Mononuclear cell (primary cell): ENCODE results near the gene NOL4L. TPM values are rescaled to one million over a fixed set of nuclear protein-coding genes. Genes with fewer than 3 reads are reported as not detected.
"Not testable (repeated sequence)": the region's sequence is repeated elsewhere in the genome, so short reads cannot be mapped to it uniquely, and the experiment has no call there.

Experiments used
- H3K27me3 ChIP-seq: 2 replicates; pipeline ENCODE4 v1.6.0; 2011; ENCODE audit warnings: low read length, control low read depth; ENCODE audit not compliant: insufficient read depth
- H3K4me1 ChIP-seq: 2 replicates; pipeline ENCODE4 v1.5.1; 2011; ENCODE audit warnings: mild to moderate bottlenecking, low read length, control low read depth; ENCODE audit not compliant: insufficient read depth
- H3K4me3 ChIP-seq: 2 replicates; pipeline ENCODE4 v1.5.1; 2011; ENCODE audit warnings: mild to moderate bottlenecking, low read length, moderate library complexity
- H3K9me3 ChIP-seq: 2 replicates; pipeline ENCODE4 v1.5.1; 2011; ENCODE audit warnings: low read depth, mild to moderate bottlenecking, control low read depth, low read length
- total RNA-seq: library from RNA; depleted of rRNA; stranded (reverse); fragments of >200 nt; gene quantifications from one replicate; pipeline ENCODE4 v1.2.3, GENCODE V29; 2012

The NOL4L gene
- total RNA-seq, 1 donor = 26.2 TPM

DNA sequence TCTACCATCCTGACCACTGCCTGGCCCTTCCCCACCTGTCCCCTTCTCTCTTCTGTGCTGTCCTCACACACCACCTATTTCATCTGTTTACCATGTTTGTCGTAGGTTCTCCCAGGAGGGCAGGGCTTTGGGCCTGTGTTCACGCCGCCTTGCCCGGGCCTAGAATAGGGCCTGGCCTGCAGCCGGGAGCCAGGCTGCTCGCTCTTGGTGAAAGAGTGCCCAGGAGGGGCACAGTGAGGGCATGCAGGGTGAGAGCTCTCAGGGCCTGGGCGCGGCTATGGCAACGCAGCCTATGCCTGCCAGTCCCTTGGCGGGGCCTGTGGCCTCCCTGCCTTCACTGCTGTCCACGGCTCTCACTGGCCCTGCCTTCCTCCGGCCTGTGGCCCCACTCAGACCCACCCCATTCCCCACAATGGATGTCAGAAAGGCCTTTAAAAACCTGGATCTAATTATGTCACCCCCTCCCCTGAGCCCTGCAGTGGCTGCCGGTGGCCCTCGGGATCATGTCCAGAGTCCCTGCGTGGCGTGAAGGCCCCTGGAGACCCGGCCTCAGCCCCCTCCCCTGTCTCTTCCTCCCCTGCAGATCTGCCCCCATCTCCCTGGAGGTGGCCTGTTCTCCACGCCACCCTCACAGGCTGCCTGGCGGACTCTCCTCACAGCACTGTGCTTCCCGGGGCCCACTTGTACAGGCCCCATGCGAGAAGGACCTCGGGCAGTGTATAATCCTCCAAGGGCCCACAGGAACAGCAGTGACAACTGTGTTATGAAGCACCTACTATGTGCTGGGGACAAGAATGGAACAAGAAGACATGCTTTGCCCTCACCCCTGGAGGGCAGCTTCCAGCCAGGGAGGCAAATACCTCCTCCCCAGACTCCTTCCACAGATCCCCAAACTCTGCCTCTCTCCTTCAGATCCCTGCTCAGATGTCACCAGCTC, 22.9 kb upstream of the NOL4L start:
- Histone ChIP-seq H3K4me1 (peaks cover 29% of the 10 kb centered on the region), H3K4me3 (no peak overlapping the region), H3K9me3 (no peaks in the 10 kb centered on the region), H3K27me3 (no peaks in the 10 kb centered on the region)

GRCh38 chr20:32607324-32607723, 22.2 kb upstream of the NOL4L start:
- Histone ChIP-seq H3K4me3 (no peak overlapping the region), H3K4me1 (peaks cover 35% of the 10 kb centered on the region), H3K27me3 (no peaks in the 10 kb centered on the region), H3K9me3 (no peaks in the 10 kb centered on the region)

DNA sequence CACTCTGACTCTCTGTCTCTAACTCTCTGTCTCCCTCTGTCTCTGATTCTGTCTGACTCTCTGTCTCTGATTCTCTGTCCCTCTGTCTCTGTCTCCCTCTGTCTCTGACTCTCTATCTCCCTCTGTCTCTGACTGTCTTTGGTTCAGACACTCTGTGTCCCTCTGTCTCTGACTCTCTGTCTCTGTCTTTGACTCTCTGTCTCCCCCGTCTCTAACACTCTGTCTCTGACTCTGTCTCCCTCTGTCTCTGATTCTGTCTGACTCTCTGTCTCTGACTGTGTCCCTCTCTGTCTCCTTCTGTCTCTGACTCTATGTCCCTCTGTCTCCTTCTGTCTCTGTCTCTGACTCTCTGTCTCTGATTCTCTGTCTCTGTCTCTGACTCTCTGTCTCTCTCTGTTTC, 21.7 kb upstream of the NOL4L start:
- no peak overlapping the region for H3K4me3 ChIP-seq
- peaks cover 40% of the 10 kb centered on the region for H3K4me1 ChIP-seq
- no peaks in the 10 kb centered on the region for H3K9me3 ChIP-seq
- H3K27me3 ChIP-seq = no peaks in the 10 kb centered on the region

DNA sequence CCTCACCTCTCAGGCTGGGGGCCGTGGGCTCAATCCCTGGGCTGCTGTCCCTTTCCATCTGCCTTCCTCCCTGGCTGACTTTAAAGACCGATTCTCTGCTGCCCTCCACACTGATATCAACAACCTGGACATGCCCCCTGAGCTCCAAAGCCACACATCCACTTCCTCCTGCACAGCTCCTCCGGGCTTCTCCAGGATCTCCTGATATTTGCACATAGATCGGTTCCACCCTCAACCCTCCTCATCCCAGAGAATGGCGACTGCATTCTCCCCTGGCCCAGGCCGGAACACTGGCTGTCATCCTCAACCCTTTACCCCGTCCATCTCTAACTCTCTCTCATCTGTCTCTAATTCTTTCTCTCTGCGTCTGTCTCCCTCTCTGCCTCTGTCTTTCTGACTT, 21.0 kb upstream of the NOL4L start:
- no peak overlapping the region for H3K4me3 ChIP-seq
- H3K27me3 ChIP-seq = no peaks in the 10 kb centered on the region

GRCh38 chr20:32605167-32605656, 20.1 kb upstream of the NOL4L start:
- H3K4me1 ChIP-seq = peaks cover 35% of the 10 kb centered on the region
- H3K4me3 ChIP-seq = no peak overlapping the region
- H3K9me3 ChIP-seq = no peaks in the 10 kb centered on the region
- H3K27me3 ChIP-seq = no peaks in the 10 kb centered on the region

More for the DNA sequence above, 21.0 kb upstream of the NOL4L start:
- Histone ChIP-seq H3K4me1 (peaks cover 38% of the 10 kb centered on the region), H3K9me3 (no peaks in the 10 kb centered on the region)

DNA sequence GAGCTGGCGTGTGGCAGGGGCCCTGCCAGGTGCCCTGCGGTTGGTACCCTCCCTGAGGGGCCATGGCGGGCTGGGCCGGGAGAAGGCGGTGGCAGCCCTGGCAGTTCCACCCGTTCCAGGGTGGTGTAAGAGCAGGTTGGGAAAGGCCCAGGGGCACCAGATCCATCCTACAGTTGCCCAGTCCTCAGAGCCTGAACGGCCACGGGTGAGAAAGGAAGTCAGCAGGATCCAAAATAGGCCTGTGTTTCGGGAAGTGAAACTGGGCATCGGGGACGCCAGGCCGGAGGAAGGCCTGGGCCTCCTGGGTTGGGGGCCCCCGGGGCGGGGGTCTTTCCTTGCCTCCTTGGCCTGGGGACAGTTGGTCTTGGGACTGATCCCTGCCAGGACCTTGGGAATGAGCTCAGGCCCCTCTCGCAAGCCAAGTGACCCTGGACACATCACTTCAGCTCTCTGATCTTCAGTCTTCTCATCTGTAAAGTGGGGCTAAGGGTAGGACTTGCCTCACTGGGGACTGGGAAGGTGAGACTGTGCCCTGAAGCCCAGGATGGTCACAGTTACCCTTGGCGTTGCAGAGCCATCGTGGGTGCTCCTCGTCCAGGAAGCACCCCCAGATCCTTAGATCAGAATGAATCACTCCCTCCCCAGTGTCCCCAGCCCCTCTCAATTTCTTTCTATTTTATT, 18.1 kb upstream of the NOL4L start:
- peaks cover 35% of the 10 kb centered on the region for H3K4me1 ChIP-seq
- no peak overlapping the region for H3K4me3 ChIP-seq
- H3K9me3 ChIP-seq = no peaks in the 10 kb centered on the region
- no peaks in the 10 kb centered on the region for H3K27me3 ChIP-seq

- Histone ChIP-seq H3K4me1 (peaks cover 35% of the 10 kb centered on the region), H3K9me3 (no peaks in the 10 kb centered on the region), H3K27me3 (no peaks in the 10 kb centered on the region), H3K4me3 (no peak overlapping the region)
Measured at GRCh38 chr20:32602273-32602672, 17.1 kb upstream of the NOL4L start.

- Histone ChIP-seq H3K27me3 (no peaks in the 10 kb centered on the region), H3K4me1 (peaks cover 32% of the 10 kb centered on the region), H3K4me3 (no peak overlapping the region), H3K9me3 (no peaks in the 10 kb centered on the region)
Measured at GRCh38 chr20:32600681-32601237, 15.6 kb upstream of the NOL4L start.

- no peaks in the 10 kb centered on the region for H3K27me3 ChIP-seq
- peaks cover 23% of the 10 kb centered on the region for H3K4me1 ChIP-seq
- H3K9me3 ChIP-seq = no peaks in the 10 kb centered on the region
- no peak overlapping the region for H3K4me3 ChIP-seq
Measured at GRCh38 chr20:32599783-32600340, 14.7 kb upstream of the NOL4L start.

- H3K9me3 ChIP-seq = no peaks in the 10 kb centered on the region
- H3K4me3 ChIP-seq = no peak overlapping the region
- H3K27me3 ChIP-seq = no peaks in the 10 kb centered on the region
- peaks cover 16% of the 10 kb centered on the region for H3K4me1 ChIP-seq
Measured at GRCh38 chr20:32598606-32599005, 13.5 kb upstream of the NOL4L start.

DNA sequence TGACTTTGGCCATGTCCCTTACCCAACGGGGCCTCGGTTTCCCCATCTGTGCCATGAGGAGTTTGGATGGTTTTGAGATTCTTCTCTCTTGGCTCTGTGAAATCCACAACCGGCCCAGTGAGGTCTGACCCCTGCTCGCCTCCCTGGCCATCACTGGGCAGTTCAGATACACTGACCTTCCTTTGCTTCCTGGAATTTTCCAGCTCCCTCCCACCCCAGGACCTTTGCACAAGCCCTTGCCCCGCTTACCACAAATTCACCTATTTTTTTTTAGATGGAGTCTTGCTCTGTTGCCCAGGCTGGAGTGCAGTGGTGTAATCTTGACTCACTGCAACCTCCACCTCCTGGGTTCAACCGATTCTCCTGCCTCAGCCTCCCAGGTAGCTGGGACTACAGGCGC, 12.6 kb upstream of the NOL4L start:
- Histone ChIP-seq H3K27me3 (no peaks in the 10 kb centered on the region), H3K9me3 (no peaks in the 10 kb centered on the region), H3K4me3 (no peak overlapping the region), H3K4me1 (peaks cover 8% of the 10 kb centered on the region)

GRCh38 chr20:32596681-32597252, 11.6 kb upstream of the NOL4L start:
- H3K9me3 ChIP-seq = no peaks in the 10 kb centered on the region
- H3K4me3 ChIP-seq = no peak overlapping the region
- no peaks in the 10 kb centered on the region for H3K27me3 ChIP-seq

DNA sequence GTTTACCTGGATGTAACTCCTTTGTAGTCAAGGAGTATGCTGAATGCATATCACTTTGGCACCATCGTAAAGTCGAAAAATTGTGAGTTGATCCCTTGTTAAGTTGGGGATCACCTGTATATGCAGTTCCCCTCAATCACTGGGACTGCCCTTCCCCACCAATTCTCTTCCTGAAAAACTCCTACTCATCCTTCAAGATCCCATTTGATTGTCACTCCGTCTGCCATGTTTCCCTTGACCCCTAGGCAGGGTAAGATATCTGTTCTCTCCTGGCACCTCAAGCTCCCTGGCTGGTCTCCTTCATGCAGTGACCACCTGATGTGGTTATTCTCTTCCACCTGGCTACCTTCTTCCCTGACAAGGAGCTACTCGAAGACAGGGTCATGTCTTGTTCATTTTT, 10.0 kb upstream of the NOL4L start:
- H3K9me3 ChIP-seq = no peaks in the 10 kb centered on the region
- no peaks in the 10 kb centered on the region for H3K27me3 ChIP-seq
- no peaks in the 10 kb centered on the region for H3K4me1 ChIP-seq
- H3K4me3 ChIP-seq = no peak overlapping the region

More at GRCh38 chr20:32596681-32597252, 11.6 kb upstream of the NOL4L start:
- H3K4me1 ChIP-seq = no peaks in the 10 kb centered on the region

- not testable (repeated sequence) for H3K27me3 ChIP-seq, H3K4me3 ChIP-seq, H3K4me1 ChIP-seq, H3K9me3 ChIP-seq
Measured at GRCh38 chr20:32594669-32595068, 9.5 kb upstream of the NOL4L start.

GRCh38 chr20:32594204-32594603, 9.1 kb upstream of the NOL4L start:
- no peaks in the 10 kb centered on the region for H3K27me3 ChIP-seq
- H3K4me3 ChIP-seq = no peak overlapping the region
- no peaks in the 10 kb centered on the region for H3K9me3 ChIP-seq
- peaks cover 4% of the 10 kb centered on the region for H3K4me1 ChIP-seq
